ENCODE measurements around the gene KCNRG.
"Not testable (repeated sequence)": the region's sequence is repeated elsewhere in the genome, so short reads cannot be mapped to it uniquely, and the experiment has no call there.

The KCNRG gene

DNA sequence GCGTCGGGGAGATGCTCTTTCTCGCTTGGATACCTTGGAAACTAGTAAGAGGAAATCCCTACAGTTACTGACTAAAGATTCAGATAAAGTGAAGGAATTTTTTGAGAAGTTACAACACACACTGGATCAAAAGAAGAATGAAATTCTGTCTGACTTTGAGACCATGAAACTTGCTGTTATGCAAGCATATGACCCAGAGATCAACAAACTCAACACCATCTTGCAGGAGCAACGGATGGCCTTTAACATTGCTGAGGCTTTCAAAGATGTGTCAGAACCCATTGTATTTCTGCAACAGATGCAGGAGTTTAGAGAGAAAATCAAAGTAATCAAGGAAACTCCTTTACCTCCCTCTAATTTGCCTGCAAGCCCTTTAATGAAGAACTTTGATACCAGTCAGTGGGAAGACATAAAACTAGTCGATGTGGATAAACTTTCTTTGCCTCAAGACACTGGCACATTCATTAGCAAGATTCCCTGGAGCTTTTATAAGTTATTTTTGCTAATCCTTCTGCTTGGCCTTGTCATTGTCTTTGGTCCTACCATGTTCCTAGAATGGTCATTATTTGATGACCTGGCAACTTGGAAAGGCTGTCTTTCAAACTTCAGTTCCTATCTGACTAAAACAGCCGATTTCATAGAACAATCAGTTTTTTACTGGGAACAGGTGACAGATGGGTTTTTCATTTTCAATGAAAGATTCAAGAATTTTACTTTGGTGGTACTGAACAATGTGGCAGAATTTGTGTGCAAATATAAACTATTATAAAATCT lies 2.7 kb upstream of the KCNRG start:
- DNase-seq, result no peak

DNA sequence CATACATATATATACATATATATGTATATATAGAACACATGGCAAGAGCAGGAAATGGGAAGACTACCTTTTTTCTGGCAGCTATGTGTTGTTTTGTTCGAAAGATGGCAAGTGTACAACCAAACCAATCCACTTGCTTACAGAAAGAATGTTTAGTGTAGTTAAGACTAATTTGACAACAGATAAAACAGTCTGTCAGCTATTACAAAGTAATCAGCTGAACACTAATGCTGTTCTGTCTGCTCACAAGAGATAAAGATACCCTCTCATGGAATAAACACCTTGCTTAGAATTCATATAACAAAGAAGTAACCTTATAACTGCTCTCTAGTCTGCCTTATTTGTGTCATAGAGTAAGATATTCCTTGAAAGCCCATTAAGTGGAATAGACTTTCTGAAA lies 858 bp upstream of the KCNRG start:
- DNase-seq, result no peak

DNA sequence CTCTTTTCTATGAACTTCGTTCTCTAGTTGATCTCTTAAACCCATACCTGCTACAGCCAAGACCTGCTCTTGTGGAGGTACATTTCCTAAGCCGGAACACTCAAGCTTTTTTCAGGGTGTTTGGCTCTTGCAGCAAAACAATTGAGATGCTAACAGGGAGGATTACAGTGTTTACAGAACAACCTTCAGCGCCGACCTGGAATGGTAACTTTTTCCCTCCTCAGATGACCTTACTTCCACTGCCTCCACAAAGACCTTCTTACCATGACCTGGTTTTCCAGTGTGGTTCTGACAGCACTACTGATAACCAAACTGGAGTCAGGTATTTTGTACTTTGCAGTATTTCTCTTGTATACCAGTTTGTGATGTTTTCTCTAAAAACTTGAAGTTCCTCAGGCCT lies 506 bp downstream of the KCNRG start:
- DNase-seq, result no peak

DNA sequence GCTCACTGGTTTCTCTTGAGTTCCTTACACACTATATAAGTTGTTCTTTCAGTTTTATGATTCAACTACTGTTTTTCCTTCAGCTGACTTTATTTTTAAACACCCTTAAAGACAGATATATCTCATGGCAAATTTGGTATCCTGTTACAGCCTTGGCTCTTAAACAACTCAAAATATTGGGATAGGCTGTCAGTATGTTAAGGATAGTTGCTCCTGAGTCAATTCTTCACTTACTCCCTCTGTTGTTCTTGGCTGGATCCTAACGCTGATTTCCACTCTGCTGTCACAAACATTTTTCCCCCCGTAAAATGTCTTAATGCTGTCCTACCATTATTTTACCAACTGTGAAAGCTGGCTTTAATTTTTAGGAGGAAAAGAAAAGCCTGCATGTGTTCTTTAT lies 1.2 kb downstream of the KCNRG start:
- DNase-seq, result no peak

DNA sequence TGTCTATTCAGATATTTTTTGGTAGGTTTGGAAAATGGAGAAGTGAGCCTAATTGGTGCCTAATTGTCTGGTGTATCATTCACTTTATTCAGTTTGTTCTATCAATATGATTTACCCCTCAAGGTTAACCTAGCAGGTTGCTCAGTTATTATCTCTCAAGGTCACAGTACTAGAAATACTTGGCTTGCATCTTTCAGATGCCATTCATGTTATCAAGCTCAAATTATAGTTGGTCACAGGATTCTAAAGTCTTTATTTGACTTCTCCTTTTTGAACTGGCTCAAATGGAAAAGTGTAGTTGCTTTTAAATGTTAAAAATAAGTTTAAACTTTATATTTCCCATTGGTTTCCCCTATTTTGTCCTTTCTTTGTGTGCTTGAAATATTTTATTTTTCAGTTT lies 2.6 kb downstream of the KCNRG start:
- no peak for DNase-seq

DNA sequence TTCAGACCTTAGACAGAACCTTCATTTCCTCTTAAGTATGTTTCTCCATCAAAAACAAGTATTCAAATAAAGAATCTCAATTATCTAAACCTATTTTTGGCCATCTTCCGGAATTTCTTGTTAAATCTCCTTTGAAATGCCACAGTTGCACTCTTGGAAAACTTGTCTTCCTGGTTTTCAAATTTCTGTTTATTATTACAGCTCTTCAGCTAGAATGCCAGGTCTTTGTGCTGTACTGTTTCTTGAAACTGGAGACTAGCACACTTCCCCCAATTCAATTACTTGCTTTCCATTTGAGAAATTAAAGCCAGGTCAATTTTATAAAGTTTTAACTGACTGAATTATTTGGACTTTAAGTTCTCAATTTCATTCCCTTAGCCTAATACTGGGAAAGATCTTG lies 10.2 kb downstream of the KCNRG start:
- DNase-seq, result no peak

DNA sequence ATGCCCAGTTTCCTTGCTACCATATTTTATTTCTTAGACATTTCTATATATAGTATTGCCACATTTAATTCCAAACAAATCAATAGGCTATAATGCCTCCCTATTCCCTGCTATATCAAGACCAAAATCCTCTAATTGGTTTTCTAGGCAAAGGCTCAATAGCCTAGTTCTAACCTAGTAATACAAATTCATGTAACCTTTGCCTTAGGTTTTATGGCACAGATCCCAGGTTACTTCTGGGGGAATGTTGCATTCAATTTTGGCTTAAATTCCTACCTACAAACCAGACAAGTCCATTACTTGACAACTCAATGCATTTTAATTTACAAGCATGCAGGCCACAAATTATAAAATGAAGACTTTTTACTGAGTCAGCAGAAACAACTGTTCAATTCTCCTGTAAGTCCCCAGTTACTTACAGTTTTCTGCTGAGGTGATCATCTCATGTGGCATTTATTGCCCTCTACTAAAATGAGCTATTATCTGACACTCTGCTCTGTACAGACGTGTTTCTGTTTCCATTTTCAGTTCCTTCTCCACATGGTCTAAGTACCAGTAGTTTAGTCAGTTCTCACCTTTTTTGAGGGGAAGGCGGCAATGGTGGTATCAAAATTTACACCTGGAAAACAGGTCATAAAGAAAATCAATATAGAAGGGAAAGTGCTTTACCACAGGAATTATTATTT lies 11.7 kb downstream of the KCNRG start:
- no peak for DNase-seq

DNA sequence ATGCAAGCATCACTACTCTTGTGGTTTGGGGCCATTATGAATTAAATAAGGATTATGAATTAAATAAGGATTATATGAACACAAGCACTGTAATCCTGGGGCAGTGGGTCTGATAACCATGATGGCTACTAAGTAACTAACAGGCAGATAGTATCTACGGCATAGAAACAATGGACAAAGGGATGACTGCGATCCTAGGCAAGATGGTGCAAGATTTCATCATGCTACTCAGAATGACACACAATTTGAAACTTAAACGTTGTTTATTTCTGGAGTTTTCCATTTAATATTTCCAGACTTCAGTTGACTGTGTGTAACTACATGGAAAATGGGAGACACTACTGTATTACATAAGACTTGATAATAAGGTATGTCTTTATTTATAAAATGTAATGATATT lies 15.1 kb downstream of the KCNRG start:
- no peak for DNase-seq

DNA sequence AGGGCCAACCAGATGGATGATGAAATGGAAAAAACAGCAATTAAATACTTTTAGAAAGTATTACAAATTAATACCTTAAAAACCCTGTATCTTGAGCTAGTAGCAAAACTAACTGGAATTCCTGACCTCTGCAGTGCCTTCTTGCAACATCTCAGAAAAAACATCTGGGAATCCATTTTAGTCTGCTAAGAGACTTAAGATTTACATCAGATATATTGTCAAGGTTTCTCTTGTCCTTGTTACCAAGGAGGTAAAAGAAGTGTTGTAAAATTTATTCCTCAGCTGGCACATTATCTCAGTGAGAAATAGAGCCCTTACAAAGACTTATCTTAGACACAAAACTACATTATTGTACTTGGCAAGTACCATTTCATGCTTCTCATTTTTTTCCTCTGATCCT lies 18.5 kb downstream of the KCNRG start:
- DNase-seq, result no peak

DNA sequence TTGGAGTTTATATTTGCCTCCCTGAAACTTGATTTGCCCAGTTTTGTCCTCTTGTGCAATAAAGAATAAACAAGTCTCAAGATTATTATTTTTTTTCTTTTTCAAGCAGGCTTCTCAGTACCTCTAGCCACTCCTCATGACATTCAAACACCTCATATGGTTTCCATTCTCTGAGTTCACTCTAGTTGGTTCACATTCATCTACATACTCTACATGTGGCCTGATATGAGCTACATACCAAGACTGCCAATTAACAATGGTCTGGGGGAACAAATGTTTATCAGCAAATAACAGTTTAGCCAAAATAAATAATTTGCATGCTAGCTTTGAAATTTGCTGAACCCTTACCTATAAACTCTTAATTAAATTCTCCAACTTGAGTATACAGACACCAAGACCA lies 22.5 kb downstream of the KCNRG start:
- DNase-seq, result no peak

DNA sequence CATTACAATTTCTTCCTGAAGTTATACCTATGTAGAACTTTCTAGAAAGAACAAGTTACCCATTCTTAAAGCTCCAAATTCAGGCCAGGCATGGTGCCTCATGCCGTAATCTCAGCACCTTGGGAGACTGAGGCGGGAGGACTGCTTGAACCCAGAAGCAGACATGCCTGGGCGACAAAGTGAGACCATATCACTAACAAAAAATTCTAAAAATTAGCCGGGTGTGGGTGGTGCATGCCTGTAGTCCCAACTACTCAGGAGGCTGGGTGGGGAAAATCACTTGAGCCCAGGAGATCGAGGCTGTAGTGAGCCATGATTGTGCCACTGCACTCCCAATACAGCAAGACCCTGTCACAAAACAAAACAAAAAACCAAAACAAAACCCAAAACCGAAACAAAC lies 23.0 kb downstream of the KCNRG start:
- no peak for DNase-seq

DNA sequence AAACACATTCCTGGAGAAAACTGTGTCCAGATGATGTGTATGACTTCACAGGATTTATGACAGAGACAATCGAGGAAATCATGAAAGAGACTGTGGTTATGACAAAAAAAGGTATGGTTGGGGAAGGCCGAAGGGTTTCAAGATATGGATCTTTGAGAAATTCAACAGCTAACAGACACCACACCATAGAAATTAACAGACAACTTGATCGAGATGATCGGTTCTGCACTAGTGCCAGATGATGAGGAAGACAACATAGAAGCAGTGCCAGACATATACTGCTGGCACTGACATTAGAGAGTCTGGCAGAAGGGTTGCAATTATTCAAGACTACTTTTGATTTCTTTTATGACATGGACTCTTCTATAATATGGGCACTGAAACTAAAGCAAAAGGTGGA lies 37.2 kb downstream of the KCNRG start:
- no peak for DNase-seq

DNA sequence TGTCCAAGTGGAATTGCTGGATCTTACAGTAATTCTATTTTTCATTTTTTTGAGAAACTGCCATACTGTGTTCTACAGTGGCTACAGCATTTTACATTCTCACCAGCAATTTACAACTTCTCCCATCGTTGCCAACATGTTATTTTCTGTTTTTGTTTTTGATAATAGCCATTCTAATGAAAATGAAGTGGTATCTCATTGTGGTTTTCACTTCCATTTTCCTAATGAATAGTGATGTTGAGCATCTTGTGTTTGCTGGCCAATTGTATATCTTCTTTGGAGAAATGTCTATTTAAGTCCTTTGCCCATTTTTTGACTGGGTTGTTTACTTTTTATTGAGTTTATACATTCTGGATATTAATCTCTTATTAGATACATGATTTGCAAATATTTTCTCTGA lies 38.6 kb downstream of the KCNRG start:
- DNase-seq, result no peak

DNA sequence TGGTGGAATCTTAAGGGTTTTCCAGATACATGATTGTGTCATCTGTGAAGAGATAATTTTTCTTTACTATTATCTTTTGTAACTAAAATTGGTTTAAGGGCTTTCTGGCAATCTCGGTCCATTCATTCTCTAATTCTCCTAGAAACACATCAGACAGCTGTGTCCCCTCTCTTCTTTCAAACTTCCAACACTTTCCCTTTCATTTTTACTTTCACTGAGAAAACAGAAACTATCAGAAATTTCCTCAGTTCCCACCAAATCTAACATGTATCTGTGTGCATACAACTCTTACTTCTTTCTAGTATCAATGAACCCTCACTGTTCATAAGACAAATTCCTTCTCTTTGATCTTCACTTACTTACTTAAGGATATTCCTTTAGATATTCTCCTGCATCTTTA lies 40.2 kb downstream of the KCNRG start:
- no peak for DNase-seq

DNA sequence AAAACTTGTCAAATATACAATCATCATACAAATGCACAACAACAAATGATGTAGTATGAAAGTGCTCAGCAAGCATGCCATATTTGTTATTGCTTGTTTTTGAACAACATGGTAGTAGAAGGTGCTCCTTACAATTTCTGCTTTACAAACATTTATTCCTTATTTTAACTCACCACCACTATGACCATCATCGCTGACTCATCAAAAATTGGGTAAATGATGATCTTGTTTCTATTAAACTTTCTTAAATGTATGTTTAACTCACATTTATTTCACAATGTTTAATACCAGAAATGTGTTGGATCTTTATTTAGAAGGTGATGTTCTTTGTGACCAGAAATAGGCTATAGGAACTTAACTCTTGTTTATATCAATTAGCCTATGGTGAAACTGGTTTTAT lies 45.5 kb downstream of the KCNRG start:
- DNase-seq, result no peak

DNA sequence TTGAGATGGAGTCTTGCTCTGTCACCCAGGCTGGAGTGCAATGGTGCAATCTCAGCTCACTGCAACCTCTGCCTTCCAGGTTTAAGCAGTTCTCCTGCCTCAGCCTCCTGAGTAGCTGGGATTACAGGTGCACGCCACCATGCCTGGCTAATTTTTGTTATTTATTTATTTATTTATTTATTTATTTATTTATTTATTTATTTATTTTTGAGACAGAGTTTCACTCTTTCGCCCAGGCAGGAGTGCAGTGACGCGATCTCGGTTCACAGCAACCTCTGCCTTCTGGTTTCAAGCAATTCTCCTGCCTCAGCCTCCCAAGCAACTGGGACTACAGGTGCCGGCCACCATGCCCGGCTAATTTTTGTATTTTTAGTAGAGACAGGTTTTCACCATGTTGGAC lies 47.1 kb downstream of the KCNRG start:
- not testable (repeated sequence) for DNase-seq

DNA sequence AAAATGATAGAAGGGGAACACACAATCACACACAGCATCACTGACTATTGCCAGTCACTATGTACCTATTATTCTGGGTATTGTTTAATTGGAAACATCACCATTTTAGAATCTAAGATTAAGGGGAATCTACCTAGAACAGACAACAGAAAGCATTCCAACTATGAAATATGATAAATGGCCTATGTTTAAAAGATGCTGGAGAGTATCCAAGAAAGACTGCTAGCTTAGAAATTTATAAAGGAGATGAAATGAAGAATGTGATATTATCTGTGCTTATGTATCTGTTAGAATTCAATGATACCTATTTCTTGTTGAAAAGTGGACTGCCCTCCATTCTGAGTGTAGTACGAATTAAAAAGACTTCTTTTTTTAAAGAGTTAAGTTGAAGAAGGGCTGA lies 50.5 kb downstream of the KCNRG start:
- DNase-seq, result no peak

DNA sequence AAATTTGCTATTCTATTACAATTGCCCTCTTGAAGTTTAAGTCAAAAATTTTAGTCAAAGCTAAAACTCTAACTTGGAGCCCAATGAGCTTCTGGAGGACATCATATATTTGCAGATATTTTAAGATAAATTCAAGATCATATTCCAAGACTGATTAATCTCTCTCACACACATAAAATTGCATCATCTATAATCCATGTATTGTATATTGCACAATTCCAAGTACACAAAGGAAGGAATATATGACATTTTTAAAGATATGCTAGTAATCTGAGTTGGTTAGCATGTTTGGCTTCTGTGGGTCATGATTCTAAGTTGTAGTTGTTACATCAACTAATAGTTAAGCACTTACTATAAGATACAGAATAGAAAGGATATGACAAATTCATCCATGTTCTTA lies 53.3 kb downstream of the KCNRG start:
- DNase-seq, result no peak

DNA sequence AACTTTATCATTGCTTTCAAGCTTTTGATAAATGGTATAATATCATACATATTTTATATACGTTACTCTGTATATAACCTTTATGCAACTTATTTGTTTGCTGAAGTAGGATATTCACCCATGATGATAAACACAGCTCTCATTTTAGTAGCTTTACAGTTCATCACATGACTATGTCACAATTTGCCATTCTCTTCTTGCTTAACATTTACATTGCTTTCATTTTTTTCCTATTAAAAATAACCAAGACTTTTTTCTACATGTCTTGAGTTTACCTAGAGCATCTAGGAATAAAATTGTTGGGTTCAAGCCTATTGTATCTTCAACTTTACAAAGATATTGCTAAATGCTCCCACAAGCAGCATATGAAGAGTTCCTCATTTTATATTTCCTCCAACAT lies 54.0 kb downstream of the KCNRG start:
- DNase-seq, result no peak

DNA sequence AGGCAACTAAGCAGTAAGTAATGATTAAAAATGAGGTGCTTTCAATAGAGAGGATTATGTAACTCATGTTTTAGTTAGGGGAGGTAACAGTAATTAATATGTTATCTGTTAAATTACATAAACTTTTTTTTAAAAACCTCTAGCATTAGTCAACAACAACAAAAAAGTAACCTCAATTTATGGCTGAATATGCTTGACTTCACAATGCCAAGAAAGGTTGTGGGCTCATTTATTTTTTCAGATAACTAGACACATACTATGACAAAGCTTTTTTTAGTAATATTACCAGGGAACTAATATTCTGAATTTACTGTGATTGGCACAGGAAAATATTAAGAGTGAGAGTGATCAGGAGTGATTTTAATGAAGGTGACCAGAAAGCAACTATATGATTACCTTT lies 54.9 kb downstream of the KCNRG start:
- DNase-seq, result no peak

All from bone marrow (tissue), 2 donors.